ENCODE measurements around the gene SYK. TPM values are rescaled to one million over a fixed set of nuclear protein-coding genes. Genes with fewer than 3 reads are reported as not detected.

Gene SYK
- total and polyA plus RNA-seq, 8 donors, result 2.2 to 34.4 (median 18.9) TPM

DNA sequence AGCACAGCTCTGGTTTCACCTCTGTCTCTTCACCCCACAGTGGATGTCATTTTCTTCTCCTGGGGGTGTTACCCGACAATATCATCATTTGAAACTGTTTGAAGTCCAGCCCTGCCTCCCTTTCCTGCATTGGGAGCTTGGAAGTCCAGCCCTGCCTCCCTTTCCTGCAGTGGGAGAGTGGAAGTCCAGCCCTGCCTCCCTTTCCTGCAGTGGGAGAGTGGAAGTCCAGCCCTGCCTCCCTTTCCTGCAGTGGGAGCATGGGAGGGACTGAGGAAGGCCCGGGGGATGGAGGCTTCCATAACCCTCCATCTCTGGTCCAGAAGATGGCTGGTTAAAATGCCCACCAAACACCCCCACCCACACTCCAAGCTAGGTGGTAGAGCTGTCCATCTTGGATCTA is 59.8 kb downstream of the SYK start:
- Histone ChIP-seq H3K4me3 (no peak overlapping the region), H3K27ac (no peak overlapping the region), H3K9me3 (no peaks in the 10 kb centered on the region), H3K27me3 (no peaks in the 10 kb centered on the region), H3K4me1 (no peaks in the 10 kb centered on the region), H3K36me3 (peaks cover 0 to 51% (median 30%) of the 10 kb centered on the region in 4 donors)
- no peak for TF ChIP-seq EP300 (IDR thresholded peaks at IDR 0.05)
- TF ChIP-seq POLR2A (IDR thresholded peaks at IDR 0.05), result no peak
- no peak for TF ChIP-seq POLR2AphosphoS5 (IDR thresholded peaks at IDR 0.05)
- TF ChIP-seq, protein P1, sequence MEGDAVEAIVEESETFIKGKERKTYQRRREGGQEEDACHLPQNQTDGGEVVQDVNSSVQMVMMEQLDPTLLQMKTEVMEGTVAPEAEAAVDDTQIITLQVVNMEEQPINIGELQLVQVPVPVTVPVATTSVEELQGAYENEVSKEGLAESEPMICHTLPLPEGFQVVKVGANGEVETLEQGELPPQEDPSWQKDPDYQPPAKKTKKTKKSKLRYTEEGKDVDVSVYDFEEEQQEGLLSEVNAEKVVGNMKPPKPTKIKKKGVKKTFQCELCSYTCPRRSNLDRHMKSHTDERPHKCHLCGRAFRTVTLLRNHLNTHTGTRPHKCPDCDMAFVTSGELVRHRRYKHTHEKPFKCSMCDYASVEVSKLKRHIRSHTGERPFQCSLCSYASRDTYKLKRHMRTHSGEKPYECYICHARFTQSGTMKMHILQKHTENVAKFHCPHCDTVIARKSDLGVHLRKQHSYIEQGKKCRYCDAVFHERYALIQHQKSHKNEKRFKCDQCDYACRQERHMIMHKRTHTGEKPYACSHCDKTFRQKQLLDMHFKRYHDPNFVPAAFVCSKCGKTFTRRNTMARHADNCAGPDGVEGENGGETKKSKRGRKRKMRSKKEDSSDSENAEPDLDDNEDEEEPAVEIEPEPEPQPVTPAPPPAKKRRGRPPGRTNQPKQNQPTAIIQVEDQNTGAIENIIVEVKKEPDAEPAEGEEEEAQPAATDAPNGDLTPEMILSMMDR (IDR thresholded peaks at IDR 0.05), result no peak
- 72 to 95% (median 91%) methylated on average over 2 of the region's 2 CpGs for WGBS, 5 donors
- intact Hi-C loops (cut with DNase I; ENCODE audit: low total_unique reads), result loop anchor here (10.0 kb wide), 1 partner anchor 717 kb away; no protein-coding TSS in a partner anchor
- no peak for DNase-seq

DNA sequence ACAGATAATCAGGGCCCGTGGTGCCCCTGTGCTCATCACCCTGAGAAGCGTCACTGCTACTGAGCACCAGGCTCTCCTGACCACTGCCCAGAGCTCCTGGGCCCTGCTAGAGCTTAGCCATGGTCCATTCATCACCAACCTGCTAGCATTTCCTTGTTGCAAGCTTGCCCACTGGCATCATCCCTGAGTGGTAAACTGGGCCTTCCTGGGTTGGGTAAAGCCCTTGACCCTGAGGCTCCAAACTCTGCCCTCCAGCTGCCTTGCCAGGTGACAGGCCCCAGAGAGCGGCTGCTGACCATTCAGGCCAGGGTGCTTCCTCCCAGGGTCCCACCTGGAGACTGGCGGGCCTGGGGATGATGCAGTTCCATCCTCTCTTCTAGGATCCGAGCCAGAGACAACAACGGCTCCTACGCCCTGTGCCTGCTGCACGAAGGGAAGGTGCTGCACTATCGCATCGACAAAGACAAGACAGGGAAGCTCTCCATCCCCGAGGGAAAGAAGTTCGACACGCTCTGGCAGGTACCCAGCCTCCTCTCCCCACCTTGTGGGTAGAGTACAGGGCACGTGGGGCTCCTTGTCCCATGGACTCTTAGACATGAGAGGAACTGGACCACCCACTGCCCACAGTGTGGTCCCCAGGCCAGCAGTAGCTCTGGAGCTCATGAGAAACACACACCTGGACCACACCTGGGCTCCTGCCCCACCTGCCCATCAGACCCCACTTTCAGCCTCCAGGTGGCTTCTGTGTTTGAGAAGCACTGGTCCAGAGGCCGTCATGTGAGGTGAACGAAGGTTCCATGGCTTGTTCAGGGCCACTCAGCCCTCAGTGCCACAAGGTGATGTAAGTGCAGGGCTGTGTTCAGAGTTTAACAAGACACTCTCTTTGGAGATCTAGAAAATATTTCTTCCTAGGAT is 60.5 kb downstream of the SYK start:
- no peak for DNase-seq
- no peaks in the 10 kb centered on the region for H3K9me3 ChIP-seq
- no peak overlapping the region for H3K4me3 ChIP-seq
- intact Hi-C loops (cut with DNase I; ENCODE audit: low total_unique reads), result loop anchor here (10.0 kb wide), 1 partner anchor 717 kb away; no protein-coding TSS in a partner anchor
- peaks cover 0 to 56% (median 35%) of the 10 kb centered on the region in 4 donors for H3K36me3 ChIP-seq
- no peak overlapping the region for H3K27ac ChIP-seq
- H3K4me1 ChIP-seq, result no peaks in the 10 kb centered on the region
- H3K27me3 ChIP-seq, result no peaks in the 10 kb centered on the region
- WGBS, 5 donors, result 88 to 97% (median 93%) methylated on average over 4 to 16 of the region's 16 CpGs
- TF ChIP-seq POLR2AphosphoS5 (IDR thresholded peaks at IDR 0.05) (no peak), EP300 (IDR thresholded peaks at IDR 0.05) (no peak), POLR2A (IDR thresholded peaks at IDR 0.05) (no peak)
- TF ChIP-seq, protein P1 (IDR thresholded peaks at IDR 0.05), result no peak

DNA sequence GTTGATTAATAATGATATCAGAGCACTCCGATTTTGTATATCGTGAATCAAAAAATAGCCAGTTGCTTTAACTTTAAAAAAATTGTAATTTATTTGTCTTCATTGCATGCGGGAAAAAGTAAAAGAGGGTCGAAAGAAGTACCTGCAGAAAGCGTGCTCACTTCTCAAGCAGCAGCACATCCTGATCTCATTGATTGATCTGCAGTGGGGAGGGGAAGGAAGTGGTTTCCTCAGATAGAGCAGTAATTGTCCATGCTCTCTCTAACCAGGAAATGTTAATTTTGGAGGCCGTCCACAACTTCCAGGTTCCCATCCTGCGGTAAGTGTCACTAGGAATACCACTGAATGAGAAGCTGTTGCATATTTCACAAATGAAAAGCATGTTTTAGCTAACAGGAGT is 63.2 kb downstream of the SYK start:
- intact Hi-C loops (cut with DNase I; ENCODE audit: low total_unique reads), result loop anchor here (10.0 kb wide), 1 partner anchor 720 kb away; no protein-coding TSS in a partner anchor
- 77 to 84% (median 82%) methylated on average over 7 of the region's 7 CpGs for WGBS, 5 donors
- H3K36me3 ChIP-seq, result peaks cover 0 to 58% (median 39%) of the 10 kb centered on the region in 4 donors

DNA sequence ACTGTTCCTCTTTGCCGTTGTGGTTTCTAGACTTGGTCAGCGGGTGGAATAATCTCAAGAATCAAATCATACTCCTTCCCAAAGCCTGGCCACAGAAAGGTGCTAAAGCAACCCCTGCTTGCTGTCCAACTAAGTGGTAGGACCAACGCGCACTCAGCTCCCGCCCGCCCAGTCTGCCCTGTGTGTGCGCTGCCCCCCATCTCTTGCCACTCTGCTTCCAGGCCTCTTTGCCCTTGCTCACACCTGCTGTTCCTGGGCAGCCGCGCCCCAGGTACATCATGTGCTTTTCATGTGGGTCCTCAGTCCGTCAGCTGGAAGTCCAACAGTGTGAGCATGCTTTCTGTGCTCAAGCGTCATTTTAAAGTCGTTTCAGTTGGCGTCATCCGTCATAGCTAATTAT is 65.5 kb downstream of the SYK start:
- TF ChIP-seq, protein P1 (IDR thresholded peaks at IDR 0.05), result no peak
- no peak for TF ChIP-seq POLR2AphosphoS5 (IDR thresholded peaks at IDR 0.05)
- TF ChIP-seq EP300 (IDR thresholded peaks at IDR 0.05), result no peak
- no peak for TF ChIP-seq POLR2A (IDR thresholded peaks at IDR 0.05)
- intact Hi-C loops (cut with DNase I; ENCODE audit: low total_unique reads), result loop anchor here (10.0 kb wide), 1 partner anchor 722 kb away; no protein-coding TSS in a partner anchor
- no peak overlapping the region for H3K4me3 ChIP-seq
- DNase-seq, result no peak
- no peak overlapping the region for H3K27ac ChIP-seq
- no peaks in the 10 kb centered on the region for H3K27me3 ChIP-seq
- peaks cover 0 to 56% (median 38%) of the 10 kb centered on the region in 4 donors for H3K36me3 ChIP-seq
- 90 to 94% (median 92%) methylated on average over 14 of the region's 14 CpGs for WGBS, 5 donors
- no peaks in the 10 kb centered on the region for H3K9me3 ChIP-seq
- H3K4me1 ChIP-seq, result no peaks in the 10 kb centered on the region

More for the DNA sequence above, 63.2 kb downstream of the SYK start:
- no peaks in the 10 kb centered on the region for H3K27me3 ChIP-seq
- TF ChIP-seq POLR2AphosphoS5 (IDR thresholded peaks at IDR 0.05) (no peak), POLR2A (IDR thresholded peaks at IDR 0.05) (no peak), EP300 (IDR thresholded peaks at IDR 0.05) (no peak)
- TF ChIP-seq, protein P1 (IDR thresholded peaks at IDR 0.05), result no peak
- H3K4me1 ChIP-seq, result no peaks in the 10 kb centered on the region
- no peak for DNase-seq
- no peak overlapping the region for H3K27ac ChIP-seq
- H3K9me3 ChIP-seq, result no peaks in the 10 kb centered on the region
- H3K4me3 ChIP-seq, result no peak overlapping the region

Measured in stomach (tissue), 9 donors.